Natural killer cell (primary cell): Measurements from ENCODE around the gene RNF182. TPM values are rescaled to one million over a fixed set of nuclear protein-coding genes. Genes with fewer than 3 reads are reported as not detected.

Experiments used
- ATAC-seq, 3 donors: fragments of 150-1000 bp in 2 of 3; fragments of 200-7000 bp in 1 of 3; cut with Tn5 transposase; 1 replicate in 1 of 3; 2 replicates in 2 of 3; pipeline ENCODE4 v1.10.0; 2021; ENCODE audit warnings: mild to moderate bottlenecking in 2 of 3, moderate library complexity in 2 of 3
- DNase-seq, 2 donors: peaks; one replicate each; pipeline versions ENCODE4 v3.0.0 to v3.0.0-alpha.2; 2013 to 2021; ENCODE audit warnings: mixed read lengths in 1 of 2
- H3K27ac ChIP-seq: one replicate; pipeline ENCODE4 v1.5.1; 2013; ENCODE audit warnings: mild to moderate bottlenecking, low read length
- H3K27me3 ChIP-seq: one replicate; pipeline ENCODE4 v1.6.1; 2013; ENCODE audit warnings: low read length; ENCODE audit not compliant: control insufficient read depth, insufficient read depth
- H3K36me3 ChIP-seq: one replicate; pipeline ENCODE4 v1.6.1; 2013; ENCODE audit warnings: low read length; ENCODE audit not compliant: control insufficient read depth, insufficient read depth
- H3K4me1 ChIP-seq: one replicate; pipeline ENCODE4 v1.6.1; 2013; ENCODE audit warnings: low read length; ENCODE audit not compliant: control insufficient read depth, insufficient read depth
- H3K4me3 ChIP-seq: one replicate; pipeline ENCODE4 v1.5.1; 2013; ENCODE audit warnings: low read length
- H3K9me3 ChIP-seq: one replicate; pipeline ENCODE4 v1.6.1; 2013; ENCODE audit warnings: low read length; ENCODE audit not compliant: control insufficient read depth, insufficient read depth
- H3K27ac Mint-ChIP-seq, 2 donors: one replicate each; pipeline ENCODE4 v1.8.0; 2022; ENCODE audit warnings: mild to moderate bottlenecking in 2 of 2, mixed read lengths in 2 of 2, moderate library complexity in 1 of 2
- H3K27me3 Mint-ChIP-seq, 2 donors: one replicate each; pipeline ENCODE4 v1.8.0; 2022; ENCODE audit warnings: low read depth in 2 of 2, mixed read lengths in 2 of 2
- H3K36me3 Mint-ChIP-seq: one replicate; pipeline ENCODE4 v1.8.0; 2022; ENCODE audit warnings: mixed read lengths
- H3K4me1 Mint-ChIP-seq, 2 donors: one replicate each; pipeline ENCODE4 v1.8.0; 2022; ENCODE audit warnings: mixed read lengths in 2 of 2
- H3K4me3 Mint-ChIP-seq: one replicate; pipeline ENCODE4 v1.8.0; 2022; ENCODE audit warnings: mild to moderate bottlenecking, moderate library complexity, mixed read lengths
- H3K9me3 Mint-ChIP-seq, 2 donors: one replicate each; pipeline ENCODE4 v1.8.0; 2022; ENCODE audit warnings: mixed read lengths in 2 of 2
- CTCF ChIP-seq: fragments of 200-600 bp; IDR thresholded peaks from one replicate; pipeline ENCODE4 v1.8.0; 2022; ENCODE audit warnings: antibody characterized with exemption
- WGBS: methylation state at CpG from one replicate; pipeline ENCODE4 v1.1.7; 2013; ENCODE audit warnings: missing lambda C conversion rate; ENCODE audit not compliant: insufficient coverage; 5-methylcytosine and 5-hydroxymethylcytosine counted together
- intact Hi-C: fragments of 100-400 bp; cut with micrococcal nuclease; formaldehyde crosslinking; loops from one replicate; pipeline ENCODE4 v1.14.2; 2022
- total RNA-seq, 4 donors: library from RNA; stranded (reverse); fragments of 120-200 nt in 1 of 4; gene quantifications; one replicate each; pipeline versions ENCODE4 v1.2.3 to v1.2.4, GENCODE V29; 2013 to 2022

The RNF182 gene
- total RNA-seq, 3 donors from 2014 or later (not counting 1 experiment from before 2014, with no cell fraction given): not detected

GRCh38 chr6:13892017-13892645, 32.6 kb upstream of the RNF182 start:
- Histone ChIP-seq H3K4me1 (no peaks in the 10 kb centered on the region), H3K4me3 (no peak overlapping the region), H3K27me3 (no peaks in the 10 kb centered on the region), H3K9me3 (no peaks in the 10 kb centered on the region), H3K27ac (no peak overlapping the region), H3K36me3 (no peaks in the 10 kb centered on the region)
- H3K36me3 Mint-ChIP-seq: no peaks in the 10 kb centered on the region
- H3K9me3 Mint-ChIP-seq: no peaks in the 10 kb centered on the region
- peaks cover 10 to 24% of the 10 kb centered on the region in 2 donors for H3K27me3 Mint-ChIP-seq
- H3K4me3 Mint-ChIP-seq: no peak overlapping the region
- no peak for TF ChIP-seq CTCF
- 94% methylated on average over 2 of the region's 2 CpGs for WGBS
- DNase-seq: no peak
- intact Hi-C loops: no loop called here
- no peak overlapping the region for H3K27ac Mint-ChIP-seq
- ATAC-seq: no peak
- H3K4me1 Mint-ChIP-seq: no peaks in the 10 kb centered on the region

- intact Hi-C loops: no loop called here
- ATAC-seq (no peak), DNase-seq (no peak)
- no peaks in the 10 kb centered on the region for H3K4me1 Mint-ChIP-seq
- H3K4me3 Mint-ChIP-seq: no peak overlapping the region
- Histone ChIP-seq H3K4me1 (no peaks in the 10 kb centered on the region), H3K27ac (no peak overlapping the region), H3K4me3 (no peak overlapping the region), H3K9me3 (no peaks in the 10 kb centered on the region), H3K36me3 (no peaks in the 10 kb centered on the region), H3K27me3 (no peaks in the 10 kb centered on the region)
- WGBS: 91% methylated on average over 5 of the region's 6 CpGs
- peaks cover 15 to 34% of the 10 kb centered on the region in 2 donors for H3K27me3 Mint-ChIP-seq
- H3K36me3 Mint-ChIP-seq: no peaks in the 10 kb centered on the region
- no peak overlapping the region for H3K27ac Mint-ChIP-seq
- H3K9me3 Mint-ChIP-seq: no peaks in the 10 kb centered on the region
- TF ChIP-seq CTCF: no peak
These were observed 21.8 kb upstream of the RNF182 start for GRCh38 chr6:13902922-13903321.

- no peak overlapping the region for H3K4me3 ChIP-seq
- H3K27me3 Mint-ChIP-seq: peaks cover 17 to 33% of the 10 kb centered on the region in 2 donors
- H3K36me3 ChIP-seq: no peaks in the 10 kb centered on the region
- ATAC-seq: no peak
- WGBS: 85% methylated on average over 3 of the region's 3 CpGs
- no peak overlapping the region for H3K27ac ChIP-seq
- no peaks in the 10 kb centered on the region for H3K4me1 Mint-ChIP-seq
- H3K27ac Mint-ChIP-seq: no peak overlapping the region
- no peaks in the 10 kb centered on the region for H3K27me3 ChIP-seq
- no peak for TF ChIP-seq CTCF
- no peak overlapping the region for H3K4me3 Mint-ChIP-seq
- H3K9me3 Mint-ChIP-seq: no peaks in the 10 kb centered on the region
- DNase-seq: no peak
- H3K4me1 ChIP-seq: no peaks in the 10 kb centered on the region
- no peaks in the 10 kb centered on the region for H3K36me3 Mint-ChIP-seq
- intact Hi-C loops: no loop called here
- H3K9me3 ChIP-seq: no peaks in the 10 kb centered on the region
These were observed 21.4 kb upstream of the RNF182 start for GRCh38 chr6:13903364-13903763.

DNA sequence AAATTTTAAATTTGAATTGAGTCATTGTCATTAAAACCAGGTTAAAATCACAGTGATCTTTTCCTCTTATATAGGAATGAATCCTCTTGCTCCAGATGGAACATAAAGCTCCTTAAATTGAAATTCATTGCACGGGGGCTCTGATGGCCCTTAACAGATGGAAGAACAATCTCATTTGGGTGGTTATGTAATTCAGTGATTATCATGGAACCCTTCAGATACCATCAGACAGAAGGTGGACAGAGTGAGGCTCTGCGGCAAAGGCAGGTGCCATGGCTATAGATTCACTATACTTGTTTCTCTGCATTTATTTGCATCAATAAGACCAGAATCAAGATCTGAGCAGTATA, 17.8 kb upstream of the RNF182 start:
- DNase-seq (no peak), ATAC-seq (no peak)
- no peaks in the 10 kb centered on the region for H3K27me3 ChIP-seq
- no peaks in the 10 kb centered on the region for H3K4me1 ChIP-seq
- no peaks in the 10 kb centered on the region for H3K9me3 ChIP-seq
- Mint-ChIP-seq H3K27ac (no peak overlapping the region), H3K27me3 (peaks cover 15 to 36% of the 10 kb centered on the region in 2 donors), H3K4me1 (peaks cover 0 to 5% of the 10 kb centered on the region in 2 donors), H3K36me3 (no peaks in the 10 kb centered on the region), H3K9me3 (no peaks in the 10 kb centered on the region), H3K4me3 (no peak overlapping the region)
- H3K36me3 ChIP-seq: no peaks in the 10 kb centered on the region
- intact Hi-C loops: no loop called here
- no peak overlapping the region for H3K4me3 ChIP-seq
- WGBS: 97% methylated on average over 2 of the region's 2 CpGs
- TF ChIP-seq CTCF: no peak
- no peak overlapping the region for H3K27ac ChIP-seq
